ENCODE measurements around the gene HMG20B. TPM values are rescaled to one million over a fixed set of nuclear protein-coding genes. Genes with fewer than 3 reads are reported as not detected.

Gene HMG20B
- total RNA-seq, 1 experiment from 2014 or later, result 146 TPM

DNA sequence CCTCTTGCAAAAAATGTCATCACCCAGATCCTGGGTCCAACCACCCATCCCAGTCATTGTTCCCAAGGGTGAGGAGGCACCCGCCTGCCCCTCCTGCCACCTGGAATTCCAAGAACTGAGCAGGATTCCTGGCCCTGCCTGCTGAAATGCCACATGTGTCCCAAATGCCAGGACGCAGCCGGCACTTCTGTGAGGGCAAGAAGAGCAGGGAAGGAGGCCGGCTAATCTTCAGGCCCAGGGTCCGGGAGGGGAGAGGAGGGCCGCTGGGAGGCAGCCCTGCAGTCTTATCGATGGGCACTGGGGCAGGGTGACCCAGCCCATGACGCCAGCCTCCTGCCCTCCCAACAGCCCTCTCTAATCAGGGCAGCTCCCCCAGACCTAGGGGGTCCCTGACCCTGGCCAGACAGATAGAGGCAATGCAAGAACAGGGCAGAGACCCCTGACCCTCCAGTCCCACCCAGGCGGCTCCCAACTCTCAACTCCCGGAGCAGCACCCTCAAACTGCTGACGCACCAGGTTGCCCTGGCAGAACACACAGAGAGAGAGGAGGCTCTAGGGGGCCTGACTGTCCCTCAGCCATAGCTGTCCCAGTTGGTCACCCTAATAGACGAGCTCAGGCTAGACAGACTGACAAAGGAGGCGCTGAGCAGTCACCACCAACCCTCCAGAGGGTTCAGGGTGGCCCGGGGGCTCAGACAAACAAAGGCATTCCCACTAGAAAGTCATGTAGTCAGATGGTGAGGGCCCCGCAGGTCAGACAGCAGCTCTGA, 16.9 kb upstream of the HMG20B start:
- CTCF ChIA-PET, result no interaction called here
- H3F3A ChIP-seq (ENCODE audit: low read length, unreplicated experiment), result no peaks in the 10 kb centered on the region
- no peak for DNase-seq
- no TSS peak for BruUV-seq (replicated peaks)
- H3K4me2 ChIP-seq (ENCODE audit: low read length), result peak overlapping the region; percentile 92
- H2AFZ ChIP-seq (ENCODE audit: low read length), result no peak overlapping the region
- H4K20me1 ChIP-seq (ENCODE audit: low read length), result peaks cover 18% of the 10 kb centered on the region
- intact Hi-C loops (cut with micrococcal nuclease), result no loop called here
- H3K9ac ChIP-seq (ENCODE audit: low read length), result peak overlapping the region; percentile 76; the same call in 1 of the 2 replicates
- ATAC-seq, result 0 out of 2 replicates have a peak, but pooled peaks have one; percentile 4
- H3K4me3 ChIP-seq (ENCODE audit: low read length), result peak overlapping the region; percentile 91
- H3K9me2 ChIP-seq (replicated peaks; ENCODE audit: low read length), result no peaks in the 10 kb centered on the region
- H3K27ac ChIP-seq (ENCODE audit: low read length), result no peak overlapping the region
- H3K79me2 ChIP-seq (ENCODE audit: low read length), result peaks cover 41% of the 10 kb centered on the region
- TF ChIP-seq, protein P1, sequence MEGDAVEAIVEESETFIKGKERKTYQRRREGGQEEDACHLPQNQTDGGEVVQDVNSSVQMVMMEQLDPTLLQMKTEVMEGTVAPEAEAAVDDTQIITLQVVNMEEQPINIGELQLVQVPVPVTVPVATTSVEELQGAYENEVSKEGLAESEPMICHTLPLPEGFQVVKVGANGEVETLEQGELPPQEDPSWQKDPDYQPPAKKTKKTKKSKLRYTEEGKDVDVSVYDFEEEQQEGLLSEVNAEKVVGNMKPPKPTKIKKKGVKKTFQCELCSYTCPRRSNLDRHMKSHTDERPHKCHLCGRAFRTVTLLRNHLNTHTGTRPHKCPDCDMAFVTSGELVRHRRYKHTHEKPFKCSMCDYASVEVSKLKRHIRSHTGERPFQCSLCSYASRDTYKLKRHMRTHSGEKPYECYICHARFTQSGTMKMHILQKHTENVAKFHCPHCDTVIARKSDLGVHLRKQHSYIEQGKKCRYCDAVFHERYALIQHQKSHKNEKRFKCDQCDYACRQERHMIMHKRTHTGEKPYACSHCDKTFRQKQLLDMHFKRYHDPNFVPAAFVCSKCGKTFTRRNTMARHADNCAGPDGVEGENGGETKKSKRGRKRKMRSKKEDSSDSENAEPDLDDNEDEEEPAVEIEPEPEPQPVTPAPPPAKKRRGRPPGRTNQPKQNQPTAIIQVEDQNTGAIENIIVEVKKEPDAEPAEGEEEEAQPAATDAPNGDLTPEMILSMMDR (conservative IDR thresholded peaks at IDR 0.05; ENCODE audit: low read depth, low read length), result no peak
- TF ChIP-seq EZH2phosphoT487 (IDR thresholded peaks at IDR 0.05; ENCODE audit: borderline replicate concordance, low read length), result no peak
- no peak for TF ChIP-seq EZH2 (IDR thresholded peaks at IDR 0.05; ENCODE audit: low read length, unreplicated experiment)
- H3K9me3 ChIP-seq (ENCODE audit: low read length), result no peaks in the 10 kb centered on the region
- no peaks in the 10 kb centered on the region for H3K27me3 ChIP-seq (ENCODE audit: low read length)
- POLR2A ChIA-PET (ENCODE audit: unreplicated experiment), result no interaction called here
- peaks cover 12% of the 10 kb centered on the region; the same call in 1 of the 2 replicates for H3K4me1 ChIP-seq (ENCODE audit: insufficient read depth, low read length)
- H3K36me3 ChIP-seq (ENCODE audit: low read depth, low read length), result no peaks in the 10 kb centered on the region

DNA sequence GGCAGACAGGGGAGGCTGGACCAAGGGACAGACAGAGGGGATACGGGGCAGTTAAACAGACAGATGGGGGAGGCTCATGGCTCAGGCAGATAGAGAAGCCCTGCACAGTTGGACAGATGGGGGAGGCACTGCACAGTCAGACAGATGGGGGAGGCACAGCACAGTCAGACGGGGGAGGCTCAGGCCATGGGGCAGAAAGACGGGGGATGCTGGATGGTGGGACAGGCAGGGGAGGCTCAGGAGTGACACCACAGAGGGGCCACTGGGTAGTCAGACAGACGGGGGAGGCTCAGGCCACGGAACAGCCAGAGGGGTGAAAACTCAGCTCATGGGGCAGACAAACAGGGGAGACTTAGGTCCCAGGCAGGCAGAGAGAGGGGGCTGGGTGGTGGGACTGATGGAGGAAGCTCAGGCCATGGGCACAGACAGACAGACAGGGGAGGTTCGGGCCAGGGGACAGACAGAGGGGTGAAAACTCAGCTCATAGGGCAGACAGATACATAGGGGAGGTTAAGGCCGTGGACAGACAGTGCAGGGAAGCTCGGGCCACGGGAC, 16.2 kb upstream of the HMG20B start:
- intact Hi-C loops (cut with micrococcal nuclease), result no loop called here
- no peak overlapping the region for H2AFZ ChIP-seq (ENCODE audit: low read length)
- POLR2A ChIA-PET (ENCODE audit: unreplicated experiment), result interaction anchor here (0.6 kb wide), 1 partner anchor 11 kb away, joined by 13 read pairs; no protein-coding TSS in a partner anchor

More for the DNA sequence above, 16.2 kb upstream of the HMG20B start:
- DNase-seq (no peak), ATAC-seq (no peak)
- no peaks in the 10 kb centered on the region for H3K9me2 ChIP-seq (replicated peaks; ENCODE audit: low read length)
- H3K79me2 ChIP-seq (ENCODE audit: low read length), result peaks cover 41% of the 10 kb centered on the region
- peak overlapping the region; percentile 91 for H3K4me3 ChIP-seq (ENCODE audit: low read length)
- H3K4me2 ChIP-seq (ENCODE audit: low read length), result peak overlapping the region; percentile 92
- TF ChIP-seq EZH2 (IDR thresholded peaks at IDR 0.05; ENCODE audit: low read length, unreplicated experiment), result no peak
- TF ChIP-seq, protein P1 (conservative IDR thresholded peaks at IDR 0.05; ENCODE audit: low read depth, low read length), result no peak
- TF ChIP-seq EZH2phosphoT487 (IDR thresholded peaks at IDR 0.05; ENCODE audit: borderline replicate concordance, low read length), result no peak
- H3K9ac ChIP-seq (ENCODE audit: low read length), result peak overlapping the region; percentile 76
- H3K9me3 ChIP-seq (ENCODE audit: low read length), result no peaks in the 10 kb centered on the region
- no peak overlapping the region for H3K27ac ChIP-seq (ENCODE audit: low read length)
- BruUV-seq (replicated peaks), result no TSS peak
- no peaks in the 10 kb centered on the region for H3K27me3 ChIP-seq (ENCODE audit: low read length)
- peaks cover 12% of the 10 kb centered on the region; the same call in 1 of the 2 replicates for H3K4me1 ChIP-seq (ENCODE audit: insufficient read depth, low read length)
- H3K36me3 ChIP-seq (ENCODE audit: low read depth, low read length), result no peaks in the 10 kb centered on the region
- H4K20me1 ChIP-seq (ENCODE audit: low read length), result peaks cover 18% of the 10 kb centered on the region
- CTCF ChIA-PET, result no interaction called here
- H3F3A ChIP-seq (ENCODE audit: low read length, unreplicated experiment), result no peaks in the 10 kb centered on the region

Measured in PC-3 (cell line).